SU-DHL-6 (cell line): ENCODE results near the gene SPG7.

Experiments
- H2AFZ ChIP-seq: fragments of 200-600 bp; sonication (generic); 2 replicates; pipeline ENCODE4 v1.6.1; 2014; ENCODE audit warnings: low read depth, mild to moderate bottlenecking, moderate library complexity, mixed read lengths, antibody characterized with exemption, low read length; ENCODE audit not compliant: severe bottlenecking
- H3F3A ChIP-seq: fragments of 200-600 bp; shearing (Covaris generic); 2 replicates; pipeline ENCODE4 v1.6.0; 2016; ENCODE audit warnings: antibody characterized with exemption, mild to moderate bottlenecking; ENCODE audit not compliant: insufficient read depth
- H3K27ac ChIP-seq: fragments of 200-600 bp; sonication (generic); 2 replicates; pipeline ENCODE4 v1.5.1; 2016; ENCODE audit warnings: low read depth, mild to moderate bottlenecking, low read length, moderate library complexity, mixed read lengths
- H3K27me3 ChIP-seq: fragments of 200-600 bp; sonication (generic), shearing (Covaris generic); 2 replicates; pipeline ENCODE4 v1.6.0; 2014; ENCODE audit warnings: mild to moderate bottlenecking, low read length
- H3K36me3 ChIP-seq: fragments of 200-600 bp; sonication (generic); 2 replicates; pipeline ENCODE4 v1.6.1; 2014; ENCODE audit warnings: mild to moderate bottlenecking, low read length, mixed read lengths
- H3K4me2 ChIP-seq: fragments of 300-600, 200-600 bp; shearing (Covaris generic), sonication (generic); 2 replicates; pipeline ENCODE4 v1.6.0; 2014; ENCODE audit warnings: low read length, low read depth, mild to moderate bottlenecking; ENCODE audit not compliant: poor library complexity, severe bottlenecking
- H3K4me3 ChIP-seq: fragments of 200-600 bp; sonication (generic); 2 replicates; pipeline ENCODE4 v1.5.1; 2014; ENCODE audit warnings: antibody characterized with exemption, low read length, mild to moderate bottlenecking, mixed read lengths; ENCODE audit not compliant: insufficient read depth, poor library complexity, severe bottlenecking
- H3K79me2 ChIP-seq: fragments of 200-600 bp; sonication (generic); 2 replicates; pipeline ENCODE4 v1.6.1; 2014; ENCODE audit warnings: mild to moderate bottlenecking, low read length, moderate library complexity; ENCODE audit not compliant: insufficient read depth
- H3K9ac ChIP-seq: fragments of 200-600 bp; sonication (generic); 2 replicates; pipeline ENCODE4 v1.7.0; 2014; ENCODE audit warnings: mild to moderate bottlenecking, low read length
- H3K9me2 ChIP-seq: fragments of 200-600 bp; sonication (generic); replicated peaks from 2 replicates; pipeline ENCODE4 v1.6.1; 2014; ENCODE audit warnings: low read length; ENCODE audit not compliant: insufficient read depth
- H3K9me3 ChIP-seq: fragments of 200-600 bp; sonication (generic); 2 replicates; pipeline ENCODE4 v1.6.1; 2014; ENCODE audit warnings: low read length, mixed read lengths; ENCODE audit not compliant: insufficient read depth
- H4K20me1 ChIP-seq: fragments of 200-600 bp; sonication (generic); 2 replicates; pipeline ENCODE4 v1.6.1; 2014; ENCODE audit warnings: low read depth, mild to moderate bottlenecking, antibody characterized with exemption, low read length, moderate library complexity, mixed read lengths
- EZH2phosphoT487 ChIP-seq: fragments of 200-600 bp; sonication (generic), shearing (Covaris generic); conservative IDR thresholded peaks from 2 replicates; pipeline ENCODE4 v1.6.1; 2018; ENCODE audit warnings: mild to moderate bottlenecking, antibody characterized with exemption, low read length, moderate library complexity, mixed read lengths
- TF ChIP-seq, protein P1 (sequence below): fragments of 200-600 bp; sonication (generic); IDR thresholded peaks from one replicate; pipeline ENCODE4 v1.5.1; 2017; ENCODE audit warnings: antibody characterized with exemption, mild to moderate bottlenecking, low read length, moderate library complexity; ENCODE audit not compliant: insufficient read depth, poor library complexity, severe bottlenecking

The SPG7 gene

GRCh38 chr16:89600427-89600826 is 92.2 kb downstream of the SPG7 start:
- Histone ChIP-seq H3F3A (no peaks in the 10 kb centered on the region), H2AFZ (no peak overlapping the region), H3K4me2 (no peak overlapping the region), H3K9me3 (no peaks in the 10 kb centered on the region), H3K27me3 (no peaks in the 10 kb centered on the region), H3K36me3 (no peaks in the 10 kb centered on the region), H3K9me2 (no peaks in the 10 kb centered on the region), H3K4me3 (no peak overlapping the region), H4K20me1 (no peaks in the 10 kb centered on the region), H3K79me2 (no peaks in the 10 kb centered on the region), H3K9ac (no peak overlapping the region), H3K27ac (no peak overlapping the region)
- TF ChIP-seq, protein P1, sequence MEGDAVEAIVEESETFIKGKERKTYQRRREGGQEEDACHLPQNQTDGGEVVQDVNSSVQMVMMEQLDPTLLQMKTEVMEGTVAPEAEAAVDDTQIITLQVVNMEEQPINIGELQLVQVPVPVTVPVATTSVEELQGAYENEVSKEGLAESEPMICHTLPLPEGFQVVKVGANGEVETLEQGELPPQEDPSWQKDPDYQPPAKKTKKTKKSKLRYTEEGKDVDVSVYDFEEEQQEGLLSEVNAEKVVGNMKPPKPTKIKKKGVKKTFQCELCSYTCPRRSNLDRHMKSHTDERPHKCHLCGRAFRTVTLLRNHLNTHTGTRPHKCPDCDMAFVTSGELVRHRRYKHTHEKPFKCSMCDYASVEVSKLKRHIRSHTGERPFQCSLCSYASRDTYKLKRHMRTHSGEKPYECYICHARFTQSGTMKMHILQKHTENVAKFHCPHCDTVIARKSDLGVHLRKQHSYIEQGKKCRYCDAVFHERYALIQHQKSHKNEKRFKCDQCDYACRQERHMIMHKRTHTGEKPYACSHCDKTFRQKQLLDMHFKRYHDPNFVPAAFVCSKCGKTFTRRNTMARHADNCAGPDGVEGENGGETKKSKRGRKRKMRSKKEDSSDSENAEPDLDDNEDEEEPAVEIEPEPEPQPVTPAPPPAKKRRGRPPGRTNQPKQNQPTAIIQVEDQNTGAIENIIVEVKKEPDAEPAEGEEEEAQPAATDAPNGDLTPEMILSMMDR: no peak
- TF ChIP-seq EZH2phosphoT487: no peak

DNA sequence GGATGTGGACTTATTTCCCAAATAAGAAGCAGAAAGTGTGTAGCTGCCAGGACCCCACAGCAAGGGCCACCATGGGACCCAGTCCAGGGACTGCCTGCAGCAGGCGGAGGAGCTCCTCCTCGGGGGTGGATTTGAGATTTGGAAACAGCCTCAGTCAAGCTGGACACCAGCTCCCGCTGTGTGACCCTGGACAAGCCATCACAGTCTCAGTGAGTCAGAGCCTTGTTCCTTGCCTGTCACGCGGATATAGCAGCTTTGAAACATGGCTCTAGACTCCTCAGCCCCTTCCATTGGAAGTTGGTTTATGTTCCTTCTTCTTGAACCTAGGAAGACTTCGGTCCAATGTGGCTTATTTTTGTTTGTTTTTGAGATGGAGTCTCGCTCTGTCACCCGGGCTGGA is 92.8 kb downstream of the SPG7 start:
- H3K9ac ChIP-seq: no peak overlapping the region
- no peaks in the 10 kb centered on the region for H3F3A ChIP-seq
- H3K27ac ChIP-seq: no peak overlapping the region
- H3K79me2 ChIP-seq: no peaks in the 10 kb centered on the region
- H3K27me3 ChIP-seq: no peaks in the 10 kb centered on the region
- H3K4me2 ChIP-seq: no peak overlapping the region
- no peaks in the 10 kb centered on the region for H3K36me3 ChIP-seq
- H3K9me2 ChIP-seq: no peaks in the 10 kb centered on the region
- H2AFZ ChIP-seq: no peak overlapping the region
- no peak for TF ChIP-seq EZH2phosphoT487
- no peak overlapping the region for H3K4me3 ChIP-seq
- no peaks in the 10 kb centered on the region for H3K9me3 ChIP-seq
- H4K20me1 ChIP-seq: no peaks in the 10 kb centered on the region

DNA sequence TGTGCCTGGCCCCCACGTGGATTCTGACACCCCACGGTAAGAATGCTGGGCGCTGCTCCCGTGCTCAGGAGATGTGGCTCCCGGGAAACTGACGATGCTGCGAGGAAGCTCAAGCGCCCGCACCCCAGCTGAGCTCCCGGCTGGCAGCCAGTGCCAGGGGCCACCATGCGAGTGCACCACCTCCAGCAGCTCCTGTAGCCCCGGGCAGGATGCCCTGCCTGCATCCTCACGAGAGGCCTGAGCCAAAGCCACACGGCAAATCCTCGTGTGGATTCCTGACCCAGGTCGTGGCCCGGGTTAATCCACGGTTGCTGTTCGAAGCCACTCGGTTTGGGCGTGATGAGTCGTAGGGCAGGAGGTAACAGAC is 93.7 kb downstream of the SPG7 start:
- H3K36me3 ChIP-seq: no peaks in the 10 kb centered on the region
- H4K20me1 ChIP-seq: no peaks in the 10 kb centered on the region
- H3K79me2 ChIP-seq: no peaks in the 10 kb centered on the region
- no peak overlapping the region for H2AFZ ChIP-seq
- H3K4me2 ChIP-seq: no peak overlapping the region
- H3K9ac ChIP-seq: no peak overlapping the region
- H3K4me3 ChIP-seq: no peak overlapping the region
- H3K9me2 ChIP-seq: no peaks in the 10 kb centered on the region
- TF ChIP-seq EZH2phosphoT487: no peak
- TF ChIP-seq, protein P1: no peak
- no peaks in the 10 kb centered on the region for H3K9me3 ChIP-seq
- no peaks in the 10 kb centered on the region for H3K27me3 ChIP-seq
- no peak overlapping the region for H3K27ac ChIP-seq
- H3F3A ChIP-seq: no peaks in the 10 kb centered on the region

DNA sequence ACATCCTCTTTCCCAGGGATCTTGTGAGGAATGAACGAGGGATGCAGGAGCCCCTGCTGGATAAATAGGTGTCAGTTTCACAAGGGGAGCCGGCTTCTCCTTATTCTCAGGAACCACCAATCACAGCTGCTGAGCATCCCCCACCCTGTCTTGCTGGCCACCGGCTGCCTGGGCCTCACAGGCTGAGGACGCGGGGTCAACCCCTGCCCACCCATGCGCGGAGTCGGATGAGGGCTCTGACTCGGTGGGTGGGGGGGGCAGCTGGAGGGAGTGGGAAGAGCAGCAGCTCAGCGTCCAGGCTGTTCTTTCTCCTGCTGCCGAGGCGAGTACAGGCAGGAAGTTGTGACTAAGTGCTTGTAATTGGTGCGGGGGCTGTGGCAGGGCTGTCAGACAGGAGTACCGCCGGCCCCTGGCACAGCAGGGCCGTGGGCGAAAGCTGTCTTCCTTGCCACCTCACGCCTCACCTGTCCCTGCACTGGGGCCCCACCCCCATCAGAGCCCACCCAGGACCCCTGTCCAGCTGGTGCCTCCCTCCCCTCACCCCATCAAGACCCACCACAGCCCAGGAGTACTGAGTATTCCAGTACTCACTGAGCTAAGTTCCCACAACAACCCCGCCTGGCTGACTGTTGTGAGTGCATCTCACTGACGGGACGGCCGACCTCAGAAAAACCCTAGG is 94.2 kb downstream of the SPG7 start:
- TF ChIP-seq, protein P1: no peak
- Histone ChIP-seq H3F3A (no peaks in the 10 kb centered on the region), H3K36me3 (no peaks in the 10 kb centered on the region), H3K27me3 (no peaks in the 10 kb centered on the region), H3K9me2 (no peaks in the 10 kb centered on the region), H3K4me2 (no peak overlapping the region), H2AFZ (no peak overlapping the region), H3K27ac (no peak overlapping the region), H3K4me3 (no peak overlapping the region), H3K79me2 (no peaks in the 10 kb centered on the region), H4K20me1 (no peaks in the 10 kb centered on the region), H3K9ac (no peak overlapping the region), H3K9me3 (no peaks in the 10 kb centered on the region)
